D341Med (cell line): ENCODE data around the gene KIF14.

Experiments
- DNase-seq: peaks from one replicate; pipeline ENCODE4 v3.0.0; 2012; ENCODE audit warnings: low spot score

Gene KIF14, protein sequence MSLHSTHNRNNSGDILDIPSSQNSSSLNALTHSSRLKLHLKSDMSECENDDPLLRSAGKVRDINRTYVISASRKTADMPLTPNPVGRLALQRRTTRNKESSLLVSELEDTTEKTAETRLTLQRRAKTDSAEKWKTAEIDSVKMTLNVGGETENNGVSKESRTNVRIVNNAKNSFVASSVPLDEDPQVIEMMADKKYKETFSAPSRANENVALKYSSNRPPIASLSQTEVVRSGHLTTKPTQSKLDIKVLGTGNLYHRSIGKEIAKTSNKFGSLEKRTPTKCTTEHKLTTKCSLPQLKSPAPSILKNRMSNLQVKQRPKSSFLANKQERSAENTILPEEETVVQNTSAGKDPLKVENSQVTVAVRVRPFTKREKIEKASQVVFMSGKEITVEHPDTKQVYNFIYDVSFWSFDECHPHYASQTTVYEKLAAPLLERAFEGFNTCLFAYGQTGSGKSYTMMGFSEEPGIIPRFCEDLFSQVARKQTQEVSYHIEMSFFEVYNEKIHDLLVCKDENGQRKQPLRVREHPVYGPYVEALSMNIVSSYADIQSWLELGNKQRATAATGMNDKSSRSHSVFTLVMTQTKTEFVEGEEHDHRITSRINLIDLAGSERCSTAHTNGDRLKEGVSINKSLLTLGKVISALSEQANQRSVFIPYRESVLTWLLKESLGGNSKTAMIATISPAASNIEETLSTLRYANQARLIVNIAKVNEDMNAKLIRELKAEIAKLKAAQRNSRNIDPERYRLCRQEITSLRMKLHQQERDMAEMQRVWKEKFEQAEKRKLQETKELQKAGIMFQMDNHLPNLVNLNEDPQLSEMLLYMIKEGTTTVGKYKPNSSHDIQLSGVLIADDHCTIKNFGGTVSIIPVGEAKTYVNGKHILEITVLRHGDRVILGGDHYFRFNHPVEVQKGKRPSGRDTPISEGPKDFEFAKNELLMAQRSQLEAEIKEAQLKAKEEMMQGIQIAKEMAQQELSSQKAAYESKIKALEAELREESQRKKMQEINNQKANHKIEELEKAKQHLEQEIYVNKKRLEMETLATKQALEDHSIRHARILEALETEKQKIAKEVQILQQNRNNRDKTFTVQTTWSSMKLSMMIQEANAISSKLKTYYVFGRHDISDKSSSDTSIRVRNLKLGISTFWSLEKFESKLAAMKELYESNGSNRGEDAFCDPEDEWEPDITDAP (N-terminal part only)

DNA sequence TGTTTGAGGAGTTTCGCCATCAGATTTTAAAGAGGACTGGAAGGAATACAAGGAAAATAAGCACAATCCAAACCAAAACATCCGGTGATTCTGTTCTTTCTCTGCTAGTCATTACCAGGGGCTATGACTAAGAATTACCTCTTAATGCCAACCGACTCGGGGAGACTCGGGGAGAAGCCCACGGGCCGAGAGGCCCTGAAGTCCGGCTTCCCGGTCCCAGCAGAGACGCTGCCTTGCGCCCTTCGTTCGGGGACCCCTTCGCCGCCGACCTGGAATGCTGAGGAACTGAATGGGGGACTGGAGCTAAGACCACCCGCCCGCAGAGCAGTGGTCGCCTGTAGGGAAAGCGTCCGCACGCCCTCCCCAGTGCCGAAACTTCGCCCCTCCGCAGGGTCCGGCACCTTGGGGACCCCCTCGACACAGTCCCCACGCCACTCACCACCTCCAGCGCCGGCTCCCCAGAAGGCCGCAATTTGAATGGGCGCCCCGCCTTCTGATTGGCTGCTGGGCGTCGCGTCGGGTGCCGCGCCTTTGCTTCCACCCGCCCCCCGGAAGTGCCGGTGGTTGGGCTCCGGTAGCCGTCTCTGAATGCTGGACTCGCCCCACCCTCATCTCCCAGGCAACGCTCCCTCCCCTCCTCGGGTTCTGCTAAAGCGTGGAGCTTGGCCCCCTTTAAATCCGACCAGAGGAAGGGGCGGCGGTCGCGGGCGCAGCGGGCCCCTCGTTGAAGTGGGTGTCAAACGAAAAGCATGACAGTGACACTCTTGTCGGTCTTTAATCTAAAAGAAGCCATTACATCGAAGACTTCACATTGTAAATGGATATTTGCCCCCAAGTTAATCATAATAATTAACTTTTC lies at the start of gene KIF14:
Gene KIF14, minus strand, starts transcription at position 479 of the 859 bp plus-strand sequence. CDS start 2,028 bp downstream, outside the sequence.
- peak; percentile 100 for DNase-seq

DNA sequence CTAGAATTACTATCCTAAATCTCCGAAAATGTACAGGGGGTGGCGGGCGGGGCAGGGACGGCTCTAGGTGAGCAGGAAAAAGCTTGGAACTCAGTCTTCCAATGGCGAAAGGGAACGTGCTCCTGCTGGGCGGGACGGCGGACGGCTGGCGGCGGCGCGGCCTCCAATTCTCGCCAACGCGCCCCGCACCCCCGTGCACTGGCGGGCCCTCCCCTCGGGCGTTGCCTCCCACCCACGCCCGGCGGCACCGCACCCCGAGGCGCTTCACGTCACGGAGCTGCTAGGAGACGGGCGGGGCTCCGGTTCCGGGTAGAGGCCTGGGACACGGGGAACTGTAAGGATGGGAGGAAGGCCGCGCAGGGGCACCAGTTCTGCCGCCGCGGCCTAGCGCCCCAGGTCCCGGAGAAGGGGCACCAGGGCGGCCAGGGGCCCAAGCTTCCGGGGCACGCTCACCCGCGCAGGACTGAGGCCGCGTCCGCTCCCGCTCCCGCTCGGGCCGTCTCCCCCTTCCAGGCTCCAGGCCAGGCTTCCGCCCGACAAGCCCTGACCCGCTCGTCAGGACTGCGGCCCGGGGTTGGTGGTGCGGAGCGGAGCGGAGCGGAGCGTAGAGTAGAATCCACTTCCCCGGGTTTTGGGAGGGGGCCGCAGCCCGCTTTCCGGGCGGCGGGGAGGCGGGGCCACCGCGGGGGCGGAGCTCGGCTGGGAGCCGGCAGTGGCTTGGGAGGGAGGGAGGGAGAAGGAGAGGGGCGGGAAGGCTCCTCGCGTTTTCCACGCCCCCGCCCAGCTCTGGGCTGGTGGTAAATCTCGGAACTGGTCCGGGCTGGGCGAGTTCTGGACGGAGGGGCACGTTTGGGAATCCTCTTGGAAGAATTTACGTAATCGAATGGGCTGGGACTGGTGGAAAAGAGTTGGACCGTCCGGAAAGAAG lies 49.0 kb upstream of the KIF14 start, which contains the start of gene DDX59:
Gene DDX59, minus strand, starts transcription at position 594 of the 928 bp plus-strand sequence. CDS start 3,167 bp downstream, outside the sequence.
- peak; percentile 98 for DNase-seq

DNA sequence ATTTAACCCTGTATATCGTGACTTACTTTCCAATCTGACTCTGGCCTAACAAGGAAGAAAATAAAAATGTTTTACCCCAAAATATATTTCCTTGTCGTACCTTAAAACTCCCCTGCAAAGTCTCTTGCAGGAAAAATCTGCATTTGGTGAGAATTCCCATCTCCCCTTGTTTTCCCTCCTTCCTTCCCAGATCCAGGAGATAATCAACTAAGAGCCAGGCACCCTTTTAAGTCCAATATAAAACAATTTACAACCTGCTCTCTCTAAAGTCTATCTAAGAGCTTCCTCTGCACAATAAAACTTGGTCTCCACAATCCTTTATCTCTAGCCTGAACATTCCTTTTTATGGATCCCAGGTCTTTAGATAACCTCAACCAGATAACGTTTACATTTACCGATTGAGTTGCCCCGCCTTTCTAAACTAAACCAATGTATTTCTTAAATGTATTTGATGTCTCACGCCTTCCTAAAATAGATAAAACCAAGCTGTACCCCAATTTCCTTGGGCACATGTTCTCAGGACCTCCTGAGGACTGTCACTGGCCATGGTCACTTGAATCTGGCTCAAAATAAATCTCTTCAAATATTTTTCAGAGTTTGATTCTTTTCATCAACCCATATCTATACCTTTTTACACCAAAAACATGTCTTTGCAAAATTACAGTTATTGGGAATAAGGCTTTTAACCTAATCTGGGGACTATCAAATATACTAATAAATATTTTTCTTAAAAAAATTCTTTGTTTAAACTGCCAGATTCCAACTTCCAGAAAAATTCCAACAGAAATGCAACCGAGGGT lies 48.2 kb upstream of the KIF14 start:
- no peak for DNase-seq

DNA sequence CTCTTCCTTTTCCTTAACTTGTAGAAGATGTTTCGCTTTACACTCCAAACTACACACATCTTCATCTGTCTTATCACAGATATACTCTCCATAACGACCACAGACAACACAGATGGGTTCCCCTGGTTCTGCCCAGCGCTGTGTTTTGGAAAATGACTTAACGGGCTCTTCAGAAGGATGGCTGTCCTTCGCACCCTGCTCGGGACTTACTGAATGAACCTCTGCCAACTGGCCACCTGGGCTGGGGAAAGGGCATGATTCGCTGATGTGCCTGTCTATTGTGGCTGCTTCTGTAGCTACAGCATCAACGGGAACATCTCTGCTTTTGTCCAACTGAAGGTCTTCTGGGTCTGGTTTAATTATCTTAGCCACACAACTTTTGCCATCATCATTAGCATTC lies 45.8 kb upstream of the KIF14 start:
- DNase-seq = no peak

DNA sequence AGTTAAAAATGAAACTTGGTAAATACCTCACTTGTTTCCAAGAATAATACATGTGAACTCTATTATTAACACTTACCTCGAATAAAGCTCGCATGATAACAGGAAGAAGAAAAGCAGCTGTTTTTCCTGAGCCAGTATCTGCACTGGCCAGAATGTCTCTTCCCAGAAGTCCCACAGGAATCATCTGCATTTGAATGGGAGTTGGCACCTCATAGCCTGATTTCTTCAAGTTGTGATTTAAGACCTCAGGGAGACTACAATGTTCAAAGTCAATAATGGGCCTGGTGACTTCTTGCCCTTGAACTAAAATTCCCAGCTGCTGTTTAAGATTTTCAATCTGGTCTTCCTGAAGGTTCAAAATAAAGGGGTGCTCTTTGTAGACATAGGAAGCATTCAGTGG lies 45.3 kb upstream of the KIF14 start:
- no peak for DNase-seq

DNA sequence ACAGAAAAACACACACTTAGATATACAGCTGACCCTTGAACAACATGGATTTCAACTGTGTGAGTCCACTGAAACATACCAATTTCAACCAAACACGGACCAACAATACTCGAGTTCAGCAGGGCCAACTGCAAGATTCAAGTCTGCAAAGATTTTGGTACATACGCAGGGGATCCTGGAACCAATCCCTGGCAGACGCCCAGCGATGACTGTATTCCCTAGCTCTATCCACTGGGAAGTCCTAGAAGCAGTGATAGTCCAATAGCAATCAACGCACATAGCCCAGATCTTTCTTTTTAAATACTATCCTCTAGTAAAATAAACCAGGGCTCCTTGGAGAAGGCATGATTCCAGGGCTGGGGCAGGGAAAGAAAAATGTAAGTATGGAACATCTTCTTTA lies 40.2 kb upstream of the KIF14 start:
- no peak for DNase-seq

DNA sequence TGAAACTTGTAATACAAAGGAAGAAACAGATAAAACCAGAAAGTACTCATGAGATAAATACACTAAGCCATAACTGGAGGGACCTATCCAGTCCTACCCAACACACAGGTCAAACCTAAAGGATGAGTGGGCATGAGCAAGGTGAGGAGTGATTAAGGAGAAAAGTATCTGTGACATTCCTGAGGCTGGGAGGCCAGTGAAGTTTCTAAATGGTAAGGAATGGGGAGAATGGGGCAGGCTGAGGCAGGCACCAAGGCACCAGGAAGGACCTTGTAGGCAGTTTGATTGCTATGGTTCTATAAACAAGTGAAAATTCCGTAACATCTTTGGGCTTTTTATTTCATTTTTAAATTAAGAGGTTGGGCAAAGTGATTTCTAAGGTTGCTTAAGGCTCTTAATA lies 38.7 kb upstream of the KIF14 start:
- DNase-seq = no peak

DNA sequence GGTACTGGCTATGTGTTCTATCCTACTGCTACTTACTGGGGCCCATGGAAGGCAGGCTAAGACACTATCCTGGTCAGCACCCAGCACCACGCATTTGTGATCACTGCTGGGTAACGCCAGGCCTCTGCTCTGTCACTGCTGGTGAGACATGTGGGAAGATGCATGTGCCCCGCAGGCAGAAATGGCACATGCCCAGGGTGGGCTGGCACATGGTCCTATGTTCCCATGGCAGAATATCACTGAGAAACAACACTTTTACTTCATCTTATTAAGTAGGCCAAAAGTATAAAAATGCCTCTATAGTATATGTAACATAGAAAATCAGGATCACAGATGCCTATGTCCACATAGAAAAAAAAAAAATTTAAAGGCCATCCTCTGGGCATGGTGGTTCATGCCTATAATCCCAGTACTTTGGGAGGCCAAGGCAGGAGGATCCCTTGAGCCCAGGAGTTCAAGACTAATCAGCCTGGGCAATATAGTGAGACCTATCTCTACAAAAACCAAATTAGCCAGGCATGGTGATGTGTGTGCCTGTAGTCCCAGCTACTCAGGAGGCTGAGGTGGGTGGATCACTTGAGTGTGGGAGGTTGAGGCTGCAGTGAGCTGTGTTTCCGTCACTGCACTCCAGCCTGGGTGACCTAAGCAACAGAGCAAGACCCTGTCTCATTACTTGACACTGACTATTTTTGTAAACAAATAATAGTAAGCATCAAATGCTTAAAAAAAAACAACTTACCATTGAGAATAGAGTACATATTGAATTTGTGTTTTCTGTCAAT lies 37.7 kb upstream of the KIF14 start:
- no peak for DNase-seq

DNA sequence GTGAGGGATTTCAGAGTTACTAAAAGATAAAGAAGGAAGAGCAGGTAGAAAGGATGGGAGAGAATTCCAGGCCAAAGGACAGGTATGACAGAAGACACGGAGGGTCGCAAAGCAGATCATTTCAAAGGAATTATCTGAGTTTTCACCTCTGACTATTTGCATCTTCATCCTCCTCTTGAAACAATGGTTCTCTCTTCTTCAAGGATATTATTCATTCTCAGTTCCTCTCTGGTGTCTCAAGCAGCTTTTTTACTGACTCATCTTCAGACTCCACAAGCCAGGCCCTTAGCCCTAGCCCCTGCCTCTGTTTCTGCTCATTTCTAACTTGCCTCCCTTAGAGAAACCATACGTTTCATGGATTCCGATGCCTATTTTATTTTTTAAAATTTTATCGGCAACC lies 34.1 kb upstream of the KIF14 start:
- DNase-seq = no peak

DNA sequence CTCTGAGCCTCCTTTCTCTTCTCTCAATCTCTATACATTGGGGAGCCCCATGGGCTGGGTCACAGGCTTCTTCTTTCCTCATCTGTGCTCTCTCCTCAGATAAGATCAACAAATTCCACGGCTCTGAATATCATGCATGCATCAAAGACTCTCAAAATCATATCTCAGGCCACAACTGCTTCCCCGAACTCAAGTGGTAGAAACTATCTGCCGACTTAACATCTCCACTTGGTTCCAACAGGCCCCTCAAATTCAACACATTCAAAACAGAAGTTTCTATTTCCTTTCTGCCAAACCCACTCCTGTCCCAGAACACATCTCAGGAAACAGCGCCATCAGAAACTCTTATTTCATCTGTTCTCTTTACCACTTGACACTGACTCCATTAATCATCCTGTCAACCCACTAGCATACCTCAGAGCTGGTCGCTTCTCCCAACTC lies 32.5 kb upstream of the KIF14 start:
- DNase-seq = no peak

DNA sequence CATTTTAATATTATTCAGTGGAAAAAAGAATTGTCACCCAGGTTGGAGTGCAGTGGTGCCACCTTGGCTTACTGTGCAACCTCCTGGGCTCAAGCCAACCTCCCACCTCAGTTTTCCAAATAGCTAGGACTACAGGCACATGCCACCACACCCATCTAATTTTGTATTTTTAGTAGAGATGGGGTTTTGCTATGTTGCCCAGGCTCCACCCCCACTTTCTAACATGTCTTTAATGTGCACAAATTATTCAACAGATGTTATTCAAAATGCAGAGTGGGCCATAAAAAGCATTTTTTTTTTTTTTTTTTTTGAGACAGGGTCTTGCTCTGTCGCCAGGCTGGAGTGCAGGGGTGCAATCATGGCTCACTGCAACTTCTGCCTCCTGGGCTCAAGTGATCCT lies 31.8 kb upstream of the KIF14 start:
- no peak for DNase-seq

DNA sequence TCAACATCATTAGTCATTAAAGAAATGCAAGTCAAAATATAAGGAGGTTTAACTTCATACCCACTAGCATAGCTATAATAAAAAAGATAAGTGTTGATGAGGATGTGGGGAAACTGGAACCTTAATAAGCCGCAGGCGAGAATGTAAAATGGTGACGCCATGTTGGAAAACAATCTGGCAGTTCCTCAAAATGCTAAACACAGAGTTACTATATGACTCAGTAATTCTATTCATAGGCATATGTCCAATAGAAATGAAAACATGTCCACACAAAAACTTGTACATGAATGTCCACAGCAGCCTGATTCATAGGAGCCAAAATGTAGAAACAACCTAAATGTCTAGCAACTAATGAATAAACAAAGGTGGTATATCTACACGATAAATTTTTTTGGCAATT lies 26.0 kb upstream of the KIF14 start:
- DNase-seq = no peak

DNA sequence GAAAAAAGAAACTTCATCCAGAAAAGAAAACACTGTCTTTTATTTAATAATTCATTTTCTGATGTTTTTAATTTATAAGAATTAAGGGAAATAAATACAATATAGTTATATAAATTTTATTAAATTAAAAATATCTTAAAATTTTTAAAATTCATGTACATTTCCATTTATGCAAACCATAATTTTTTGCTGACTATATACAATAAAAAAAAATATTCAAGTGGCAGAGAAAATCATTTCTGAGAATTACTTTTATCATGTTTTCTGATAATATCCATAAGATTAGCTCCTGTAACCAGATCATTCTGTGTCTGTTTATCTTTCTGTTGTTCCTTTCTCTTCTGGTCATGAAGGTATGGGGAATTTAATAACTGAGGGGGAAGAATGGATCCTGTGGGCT lies 23.5 kb upstream of the KIF14 start:
- DNase-seq = no peak

DNA sequence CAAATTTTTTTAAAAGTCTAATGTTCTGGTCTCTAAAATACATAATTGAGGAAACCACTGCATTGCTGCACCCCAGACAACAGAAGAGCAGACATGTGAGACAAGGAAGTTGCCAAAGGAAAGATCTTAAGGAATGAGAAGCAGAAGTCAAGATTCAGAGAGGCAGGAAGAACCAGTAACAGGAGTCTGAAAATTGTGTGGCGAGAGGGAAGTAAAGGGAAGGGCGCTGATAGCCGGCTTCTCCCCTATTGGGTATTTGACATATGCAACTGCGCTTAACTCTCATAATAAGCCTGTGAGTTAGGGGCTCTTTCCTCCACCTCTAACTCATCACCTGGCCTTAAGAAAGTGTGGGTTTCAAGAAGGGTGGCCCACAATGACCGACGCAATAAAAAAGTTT lies 21.9 kb upstream of the KIF14 start:
- no peak for DNase-seq

DNA sequence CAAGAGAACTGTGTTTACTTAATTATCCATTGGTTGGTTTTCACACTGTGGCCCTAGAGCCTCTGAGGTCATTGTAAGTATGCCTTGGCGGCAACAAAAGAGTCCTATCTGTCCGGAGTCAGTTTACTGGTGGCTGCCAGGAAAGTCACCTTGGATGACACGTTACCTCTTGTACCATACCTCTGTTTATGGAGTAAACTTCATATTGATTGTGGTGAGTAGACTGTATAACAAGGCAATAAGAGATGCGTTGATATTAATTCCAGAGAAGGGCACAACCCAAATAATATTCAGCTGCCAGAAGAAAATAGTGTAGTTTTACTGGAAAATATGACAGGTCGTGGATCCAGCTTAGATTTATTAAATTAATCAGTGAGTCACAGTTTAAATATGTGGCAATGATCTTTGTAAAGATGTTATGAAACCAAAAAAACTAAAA lies 20.4 kb upstream of the KIF14 start:
- no peak for DNase-seq

DNA sequence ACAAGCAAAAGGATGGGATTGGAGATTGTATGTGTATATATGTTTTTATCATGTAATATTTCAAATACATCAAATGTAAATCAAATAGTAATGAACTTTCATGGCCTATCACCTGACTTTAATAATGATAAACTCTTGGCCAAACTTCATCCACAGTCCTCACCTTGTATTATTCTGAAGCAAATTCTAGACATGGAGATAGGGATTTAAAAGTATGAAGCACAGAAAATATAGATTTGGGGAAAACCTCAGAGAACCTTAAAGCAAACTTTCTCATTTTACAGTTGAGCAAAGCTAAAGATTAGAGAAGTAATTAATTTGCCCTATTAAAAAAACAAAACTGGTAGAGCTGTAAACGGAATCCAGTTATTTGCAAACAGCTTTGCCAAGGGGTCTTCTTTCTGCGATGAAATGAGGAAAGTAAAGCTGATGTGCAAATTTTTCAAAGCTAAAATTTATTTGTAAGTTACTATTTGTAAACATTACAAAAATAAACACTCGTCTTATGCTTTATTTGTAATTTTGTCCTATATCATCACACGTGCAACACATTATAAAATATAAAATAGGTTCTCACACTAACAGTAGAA lies 19.9 kb upstream of the KIF14 start:
- no peak for DNase-seq

DNA sequence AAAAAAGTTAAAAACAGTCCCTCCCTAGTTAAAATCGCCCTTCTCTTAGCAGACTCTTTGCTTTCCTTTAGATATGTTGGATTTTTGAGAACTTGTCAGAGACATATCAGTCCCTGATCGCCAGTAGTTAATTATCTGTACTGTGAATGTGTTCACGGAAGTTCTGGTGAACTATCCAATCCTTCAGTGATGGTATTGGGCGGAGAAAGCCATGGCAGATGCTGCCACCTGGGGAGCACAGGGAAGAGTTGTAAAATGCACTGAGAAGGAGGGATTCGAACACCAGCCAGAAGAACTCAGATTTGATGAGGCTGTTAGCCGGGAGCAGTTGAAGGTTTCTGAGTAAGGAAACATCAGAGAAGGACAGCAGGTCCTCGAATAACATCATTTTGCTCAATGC lies 17.5 kb upstream of the KIF14 start:
- no peak for DNase-seq

DNA sequence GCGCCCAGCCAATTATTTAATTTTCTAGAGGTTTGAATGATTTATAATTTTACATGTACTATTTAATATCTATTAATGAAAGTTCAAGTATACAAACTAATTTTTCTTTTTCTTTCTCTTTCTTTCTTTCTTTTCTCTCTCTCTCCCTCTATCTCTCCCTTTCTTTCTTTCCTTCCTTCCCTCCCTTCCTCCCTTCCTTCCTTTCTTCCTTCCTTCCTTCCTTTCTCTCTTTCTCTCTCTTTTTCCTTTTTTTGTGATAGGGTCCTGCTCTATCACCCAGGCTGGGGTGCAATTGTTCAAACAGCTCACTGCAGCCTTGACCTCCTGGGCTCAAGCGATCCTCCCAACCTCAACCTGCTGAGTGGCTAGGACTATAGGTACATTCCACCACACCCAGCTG lies 16.1 kb upstream of the KIF14 start:
- DNase-seq = no peak
